H1 (cell line): ENCODE measurements around the gene FRMD4A. TPM values are rescaled to one million over a fixed set of nuclear protein-coding genes. Genes with fewer than 3 reads are reported as not detected.

ENCODE experiments used
- CTCF ChIA-PET: fragments of 300-600 bp; sonication (Branson Sonifier 250); formaldehyde crosslinking; loops from one replicate; lab custom pipeline; 2021; ENCODE audit not compliant: partially characterized antibody; lab: Charles Lee
- POLR2A ChIA-PET: fragments of 300-600 bp; sonication (Branson Sonifier 250); formaldehyde crosslinking; loops from one replicate; lab custom pipeline; 2021; ENCODE audit warnings: inconsistent platforms; ENCODE audit not compliant: partially characterized antibody; lab: Charles Lee
- DNase-seq, 2 experiments: peaks; one replicate each; pipeline versions ENCODE4 v3.0.0 to v3.0.0-alpha.2; 2010 to 2022; ENCODE audit warnings: low spot score in 2 of 2, low read depth in 1 of 2, mixed read lengths in 1 of 2
- FAIRE-seq: peaks from 2 replicates; lab custom pipeline; 2011; peaks lifted over from hg19 to GRCh38; lab: Jason Lieb, UNC
- H2AFZ ChIP-seq: 2 replicates; pipeline ENCODE4 v1.8.1; 2012; ENCODE audit warnings: low read length, inconsistent platforms
- H2AK5ac ChIP-seq: 2 replicates; pipeline ENCODE4 v1.6.1; 2013; ENCODE audit warnings: low read depth, low read length
- H2BK120ac ChIP-seq: replicated peaks from 2 replicates; pipeline ENCODE3; 2013; ENCODE audit warnings: low read depth, low read length, inconsistent platforms
- H2BK12ac ChIP-seq: 2 replicates; pipeline ENCODE4 v1.6.1; 2013; ENCODE audit warnings: low read depth, low read length
- H2BK15ac ChIP-seq: 2 replicates; pipeline ENCODE4 v1.6.1; 2013; ENCODE audit warnings: low read length
- H2BK20ac ChIP-seq: 2 replicates; pipeline ENCODE4 v1.6.1; 2013; ENCODE audit warnings: low read length
- H2BK5ac ChIP-seq: 2 replicates; pipeline ENCODE4 v1.6.1; 2013; ENCODE audit warnings: low read depth, low read length
- H3K14ac ChIP-seq: 2 replicates; pipeline ENCODE4 v1.6.1; 2013; ENCODE audit warnings: inconsistent platforms; ENCODE audit not compliant: insufficient read length
- H3K18ac ChIP-seq: 2 replicates; pipeline ENCODE4 v1.6.1; 2013; ENCODE audit warnings: low read length; ENCODE audit errors: extremely low read depth
- H3K23ac ChIP-seq: 2 replicates; pipeline ENCODE4 v1.6.1; 2013; ENCODE audit warnings: inconsistent platforms; ENCODE audit not compliant: insufficient read length
- H3K23me2 ChIP-seq: 2 replicates; pipeline ENCODE4 v1.6.1; 2013; ENCODE audit warnings: low read depth, low read length
- H3K27ac ChIP-seq: 2 replicates; pipeline ENCODE4 v1.6.1; 2011; ENCODE audit warnings: low read depth, low read length, inconsistent platforms
- H3K27me3 ChIP-seq, 4 experiments: replicated peaks in 1 of 4; 1 replicate in 1 of 4; 2 replicates in 3 of 4; pipeline versions ENCODE4 v1.6.1 to v1.8.1; 2011 to 2013; ENCODE audit warnings: low read length in 3 of 4, mild to moderate bottlenecking in 3 of 4, inconsistent platforms in 2 of 4, mixed read lengths in 2 of 4, moderate library complexity in 1 of 4; ENCODE audit not compliant: control insufficient read depth in 3 of 4, insufficient read depth in 3 of 4; ENCODE audit errors: extremely low read depth in 1 of 4
- H3K36me3 ChIP-seq, 4 experiments: 2 replicates each; pipeline versions ENCODE4 v1.6.1 to v1.8.1; 2011 to 2013; ENCODE audit warnings: mild to moderate bottlenecking in 4 of 4, low read length in 3 of 4, moderate library complexity in 2 of 4, control low read depth in 1 of 4, inconsistent platforms in 1 of 4; ENCODE audit not compliant: insufficient read depth in 4 of 4, control insufficient read depth in 2 of 4
- H3K4ac ChIP-seq: replicated peaks from 2 replicates; pipeline ENCODE3; 2013; ENCODE audit warnings: low read length, low read depth, mixed read lengths, inconsistent platforms; ENCODE audit not compliant: insufficient read length
- H3K4me1 ChIP-seq, 4 experiments: replicated peaks in 1 of 4; 1 replicate in 1 of 4; 2 replicates in 3 of 4; pipeline versions ENCODE4 v1.6.1 to v1.8.1; 2011 to 2013; ENCODE audit warnings: low read length in 3 of 4, inconsistent platforms in 2 of 4, mixed read lengths in 1 of 4; ENCODE audit not compliant: insufficient read depth in 4 of 4, control insufficient read depth in 3 of 4
- H3K4me2 ChIP-seq, 2 experiments: 2 replicates each; pipeline versions ENCODE4 v1.6.1 to v1.8.1; 2011 to 2013; ENCODE audit warnings: low read depth in 2 of 2, low read length in 2 of 2, control low read depth in 1 of 2, inconsistent platforms in 1 of 2, mild to moderate bottlenecking in 1 of 2; ENCODE audit not compliant: insufficient read depth in 1 of 2
- H3K4me3 ChIP-seq, 4 experiments: fragments of 200-600, 300-600 bp in 1 of 4; sonication (generic), shearing (Covaris generic), sonication (Bioruptor Twin) in 1 of 4; 2 replicates each; pipeline versions ENCODE4 v1.5.1 to v1.8.1; 2011 to 2016; ENCODE audit warnings: low read length in 4 of 4, low read depth in 3 of 4, control low read depth in 2 of 4, inconsistent platforms in 2 of 4, mild to moderate bottlenecking in 2 of 4, mixed read lengths in 1 of 4, moderate library complexity in 1 of 4; ENCODE audit not compliant: insufficient read depth in 2 of 4; ENCODE audit errors: extremely low read depth in 1 of 4
- H3K56ac ChIP-seq: replicated peaks from 2 replicates; pipeline ENCODE3; 2013; ENCODE audit warnings: low read depth, mild to moderate bottlenecking, mixed read lengths, low read length, inconsistent platforms; ENCODE audit not compliant: insufficient read length
- H3K79me1 ChIP-seq: 2 replicates; pipeline ENCODE4 v1.6.1; 2013; ENCODE audit warnings: low read depth, low read length, control low read depth
- H3K79me2 ChIP-seq, 2 experiments: 2 replicates each; pipeline versions ENCODE4 v1.6.1 to v1.8.1; 2012 to 2013; ENCODE audit warnings: low read length in 2 of 2, mild to moderate bottlenecking in 2 of 2, inconsistent platforms in 1 of 2; ENCODE audit not compliant: insufficient read depth in 2 of 2, control insufficient read depth in 1 of 2
- H3K9ac ChIP-seq, 4 experiments: replicated peaks in 1 of 4; 1 replicate in 1 of 4; 2 replicates in 3 of 4; pipeline versions ENCODE4 v1.6.1 to v1.8.1; 2011 to 2013; ENCODE audit warnings: low read depth in 3 of 4, low read length in 3 of 4, control low read depth in 2 of 4, mild to moderate bottlenecking in 2 of 4, moderate library complexity in 2 of 4, inconsistent platforms in 1 of 4; ENCODE audit errors: extremely low read depth in 1 of 4
- H3K9me3 ChIP-seq, 2 experiments: 2 replicates each; pipeline versions ENCODE4 v1.6.1 to v1.8.1; 2012 to 2013; ENCODE audit warnings: mild to moderate bottlenecking in 2 of 2, moderate library complexity in 2 of 2, control low read depth in 1 of 2, inconsistent platforms in 1 of 2, low read depth in 1 of 2, low read length in 1 of 2, mixed read lengths in 1 of 2; ENCODE audit not compliant: insufficient read depth in 2 of 2
- H4K20me1 ChIP-seq, 2 experiments: replicated peaks in 1 of 2; 2 replicates each; pipeline versions ENCODE3 to v1.8.1; 2011 to 2013; ENCODE audit warnings: inconsistent platforms in 2 of 2, low read length in 2 of 2, mild to moderate bottlenecking in 1 of 2; ENCODE audit not compliant: insufficient read depth in 2 of 2, control insufficient read depth in 1 of 2
- H4K5ac ChIP-seq: 2 replicates; pipeline ENCODE4 v1.6.1; 2013; ENCODE audit warnings: low read length, low read depth, mixed read lengths, inconsistent platforms; ENCODE audit not compliant: insufficient read length
- H4K8ac ChIP-seq: 2 replicates; pipeline ENCODE4 v1.8.0; 2013; ENCODE audit warnings: mild to moderate bottlenecking, moderate library complexity, low read length, inconsistent platforms; ENCODE audit not compliant: insufficient read depth; ENCODE audit errors: extremely low read depth
- H4K91ac ChIP-seq: replicated peaks from 2 replicates; pipeline ENCODE3; 2013; ENCODE audit warnings: low read length, mixed read lengths, inconsistent platforms; ENCODE audit not compliant: insufficient read length
- EP300 ChIP-seq, 2 experiments: IDR thresholded peaks; 1 replicate in 1 of 2; 2 replicates in 1 of 2; pipeline ENCODE4 v1.6.1; 2011 to 2012; ENCODE audit warnings: low read depth in 2 of 2, low read length in 2 of 2, mild to moderate bottlenecking in 2 of 2, borderline replicate concordance in 1 of 2, inconsistent platforms in 1 of 2, moderate library complexity in 1 of 2
- EZH2 ChIP-seq: fragments of 200-600 bp; sonication (generic); IDR thresholded peaks from 2 replicates; pipeline ENCODE4 v1.7.1; 2012; ENCODE audit warnings: low read depth, mild to moderate bottlenecking, moderate library complexity, low read length, inconsistent platforms; ENCODE audit not compliant: severe bottlenecking
- MAFK ChIP-seq: IDR thresholded peaks from 2 replicates; pipeline ENCODE4 v1.6.1; 2012; ENCODE audit warnings: low read depth, mild to moderate bottlenecking, improper control_type of control experiment, low read length
- RFX5 ChIP-seq: IDR thresholded peaks from 2 replicates; pipeline ENCODE4 v1.6.1; 2011; ENCODE audit warnings: low read depth, low read length, improper control_type of control experiment, borderline replicate concordance
- SIX5 ChIP-seq: IDR thresholded peaks from 2 replicates; pipeline ENCODE4 v1.6.1; 2011; ENCODE audit warnings: mild to moderate bottlenecking, low read depth, low read length
- SUZ12 ChIP-seq: fragments of 200-600 bp; sonication (generic); IDR thresholded peaks from 2 replicates; pipeline ENCODE4 v1.6.1; 2012; ENCODE audit warnings: mild to moderate bottlenecking, inconsistent platforms, low read length, moderate library complexity, mixed read lengths
- TAF1 ChIP-seq: IDR thresholded peaks from 2 replicates; pipeline ENCODE4 v1.6.1; 2011; ENCODE audit warnings: mild to moderate bottlenecking, low read depth, low read length
- WGBS, 2 experiments: shearing (Covaris generic) in 1 of 2; methylation state at CpG; one replicate each; pipeline versions ENCODE4 v1.1.6 to v1.1.7; 2013 to 2015; ENCODE audit warnings: low lambda C conversion rate in 2 of 2, mixed read lengths in 2 of 2, inconsistent platforms in 1 of 2, low coverage in 1 of 2, missing lambda C conversion rate in 1 of 2; ENCODE audit not compliant: insufficient replicate concordance in 2 of 2, insufficient coverage in 1 of 2, insufficient read length in 1 of 2; ENCODE audit errors: extremely low coverage in 1 of 2, missing lambda C conversion rate in 1 of 2; 5-methylcytosine and 5-hydroxymethylcytosine counted together
- polyA plus RNA-seq, 7 experiments: library from polyadenylated mRNA; depleted of rRNA in 3 of 7; stranded (reverse) in 5 of 7; unstranded in 2 of 7; fragments of >200 nt in 5 of 7; fragments of 200-250 nt in 2 of 7; gene quantifications; 1 replicate in 5 of 7; 2 replicates in 1 of 7; 4 replicates in 1 of 7; pipeline versions ENCODE4 v1.2.1 to v1.2.3, GENCODE V29; 2011 to 2013; ENCODE audit warnings: missing spikeins in 2 of 7, mixed read lengths in 2 of 7
- total RNA-seq: library from RNA; stranded (reverse); fragmentation: NEBNext Ultra II Directional; extraction: Animal tissue kit (Norgen Biotek cat#: 25700); gene quantifications from 2 replicates; pipeline ENCODE4 v1.2.1, GENCODE V29; 2021
- TF ChIP-seq, protein P1 (sequence below): IDR thresholded peaks from 2 replicates; pipeline ENCODE4 v1.6.1; 2011; ENCODE audit warnings: low read depth, mild to moderate bottlenecking, low read length; ENCODE audit not compliant: insufficient read depth

FRMD4A gene
- total and polyA plus RNA-seq, 2 of the 8 experiments (the other 6 are each of a cell fraction or from before 2014, with no cell fraction given): 38.6 to 39.6 TPM

DNA sequence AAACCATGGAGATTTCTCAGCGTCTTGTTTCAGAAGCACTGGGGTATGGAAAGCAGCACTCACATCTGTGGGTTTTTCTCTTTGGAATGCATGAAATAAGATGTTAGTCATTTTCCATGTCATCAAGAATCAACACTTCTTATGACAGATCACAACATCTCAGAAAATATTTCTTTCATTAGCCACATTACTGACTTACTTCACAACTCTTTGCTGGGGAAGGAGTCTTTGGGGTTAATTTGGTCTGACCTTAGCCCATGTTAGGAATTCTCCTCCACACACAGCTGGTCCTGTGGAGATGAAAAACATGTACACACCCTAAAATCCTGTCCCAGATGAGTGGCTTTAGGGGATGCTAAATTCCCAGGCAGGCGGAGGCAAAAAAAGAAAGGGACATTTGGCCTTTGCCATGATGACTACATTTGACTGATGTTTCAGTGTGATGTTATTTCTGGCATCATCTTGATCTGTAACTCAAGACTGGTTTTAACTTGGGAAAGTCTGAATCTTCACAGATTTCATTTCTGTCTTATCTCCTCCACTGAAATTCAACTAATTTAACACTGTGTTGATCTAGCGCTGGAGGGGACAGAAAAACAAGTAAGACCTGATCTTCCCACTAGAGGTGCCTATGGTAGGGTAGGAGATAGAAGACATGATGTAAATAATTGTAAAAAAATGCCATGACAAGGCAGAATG, 380.7 kb downstream of the FRMD4A start:
- H4K5ac ChIP-seq: no peak overlapping the region
- CTCF ChIA-PET: interaction anchor here (0.9 kb wide), 1 partner anchor 174 kb away, joined by 3 read pairs; no protein-coding TSS in a partner anchor
- H2AK5ac ChIP-seq: no peak overlapping the region
- H2BK12ac ChIP-seq: no peak overlapping the region
- 0 out of 2 replicates have a peak overlapping the region, but pooled peaks have one; percentile 14 for H2BK15ac ChIP-seq
- H3K27me3 ChIP-seq: no peaks in the 10 kb centered on the region; a peak in 1 of 7 replicates
- no peak overlapping the region for H4K91ac ChIP-seq
- no peak overlapping the region for H3K23ac ChIP-seq
- H3K27ac ChIP-seq: no peak overlapping the region
- 0 out of 2 replicates have a peak overlapping the region, but pooled peaks have one; percentile 41 for H2BK20ac ChIP-seq
- no peak overlapping the region for H3K4me2 ChIP-seq
- no peaks in the 10 kb centered on the region for H3K9me3 ChIP-seq
- no peak overlapping the region for H3K4ac ChIP-seq
- H3K9ac ChIP-seq: no peak overlapping the region
- H2AFZ ChIP-seq: no peak overlapping the region
- POLR2A ChIA-PET: no interaction called here
- DNase-seq: no peak
- no peak overlapping the region for H3K14ac ChIP-seq
- H3K56ac ChIP-seq: no peak overlapping the region
- H2BK5ac ChIP-seq: no peak overlapping the region
- H2BK120ac ChIP-seq: no peak overlapping the region
- H3K4me3 ChIP-seq: no peak overlapping the region
- H3K23me2 ChIP-seq: no peaks in the 10 kb centered on the region
- WGBS, 2 experiments: 73% methylated on average over 3 of the region's 3 CpGs; no CpG with 5 or more reads in 1 of the 2 experiments
- FAIRE-seq: no peak
- H4K20me1 ChIP-seq: no peaks in the 10 kb centered on the region
- no peaks in the 10 kb centered on the region for H3K79me2 ChIP-seq
- H3K36me3 ChIP-seq: no peaks in the 10 kb centered on the region
- no peak overlapping the region for H3K18ac ChIP-seq
- no peak overlapping the region for H4K8ac ChIP-seq
- H3K79me1 ChIP-seq: no peaks in the 10 kb centered on the region
- peaks cover 0 to 8% (median 5%) of the 10 kb centered on the region in 4 experiments; a peak in 3 of 7 replicates for H3K4me1 ChIP-seq
- TF ChIP-seq SUZ12: no peak
- TF ChIP-seq, protein P1, sequence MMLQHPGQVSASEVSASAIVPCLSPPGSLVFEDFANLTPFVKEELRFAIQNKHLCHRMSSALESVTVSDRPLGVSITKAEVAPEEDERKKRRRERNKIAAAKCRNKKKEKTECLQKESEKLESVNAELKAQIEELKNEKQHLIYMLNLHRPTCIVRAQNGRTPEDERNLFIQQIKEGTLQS: no peak
- TF ChIP-seq EP300 (IDR thresholded peaks at IDR 0.05; ENCODE audit: borderline replicate concordance in 1 of 2, low read depth in 2 of 2, low read length in 2 of 2): no peak
- TF ChIP-seq EZH2: no peak
- TF ChIP-seq TAF1: no peak
- no peak for TF ChIP-seq RFX5
- no peak for TF ChIP-seq MAFK
- TF ChIP-seq SIX5: no peak
